ENCODE results near the gene NRDE2.
"Not testable (repeated sequence)": the region's sequence is repeated elsewhere in the genome, so short reads cannot be mapped to it uniquely, and the experiment has no call there.

NRDE2 gene

GRCh38 chr14:90341232-90341631 lies 9.5 kb upstream of the NRDE2 start:
- not testable (repeated sequence) for DNase-seq

GRCh38 chr14:90336985-90337384 lies 5.2 kb upstream of the NRDE2 start:
- no peak for DNase-seq

GRCh38 chr14:90336401-90336800 lies 4.7 kb upstream of the NRDE2 start:
- DNase-seq, result no peak

GRCh38 chr14:90332271-90332584 lies 487 bp upstream of the NRDE2 start:
- DNase-seq, result no peak

- no peak for DNase-seq
Observed at GRCh38 chr14:90330203-90331196, 1.2 kb downstream of the NRDE2 start.

- no peak for DNase-seq
Observed at GRCh38 chr14:90321891-90322290, 9.8 kb downstream of the NRDE2 start.

GRCh38 chr14:90319634-90320541 lies 11.9 kb downstream of the NRDE2 start:
- no peak for DNase-seq

- no peak for DNase-seq
Observed at GRCh38 chr14:90319173-90319572, 12.6 kb downstream of the NRDE2 start.

GRCh38 chr14:90318016-90318415 lies 13.7 kb downstream of the NRDE2 start:
- no peak for DNase-seq

- DNase-seq, result no peak
Observed at GRCh38 chr14:90317286-90317685, 14.5 kb downstream of the NRDE2 start.

- no peak for DNase-seq
Observed at GRCh38 chr14:90308561-90308960, 23.2 kb downstream of the NRDE2 start.

GRCh38 chr14:90305176-90305601 lies 26.6 kb downstream of the NRDE2 start:
- DNase-seq, result peak; percentile 2

- DNase-seq, result no peak
Observed at GRCh38 chr14:90304502-90304901, 27.2 kb downstream of the NRDE2 start.

- DNase-seq, result no peak
Observed at GRCh38 chr14:90303473-90303872, 28.3 kb downstream of the NRDE2 start.

GRCh38 chr14:90302529-90303303 lies 29.0 kb downstream of the NRDE2 start:
- DNase-seq, result no peak

- DNase-seq, result peak; percentile 14
Observed at GRCh38 chr14:90301668-90302090, 30.1 kb downstream of the NRDE2 start.

GRCh38 chr14:90301122-90301521 lies 30.6 kb downstream of the NRDE2 start:
- no peak for DNase-seq

- DNase-seq, result no peak
Observed at GRCh38 chr14:90300611-90301047, 31.1 kb downstream of the NRDE2 start.

GRCh38 chr14:90299408-90299807 lies 32.3 kb downstream of the NRDE2 start:
- DNase-seq, result no peak

- no peak for DNase-seq
Observed at GRCh38 chr14:90297876-90298629, 33.7 kb downstream of the NRDE2 start.

GRCh38 chr14:90296641-90297040 lies 35.1 kb downstream of the NRDE2 start:
- DNase-seq, result no peak
